ENCODE results near the gene ZNF148.
"Not testable (repeated sequence)": the region's sequence is repeated elsewhere in the genome, so short reads cannot be mapped to it uniquely, and the experiment has no call there.

ZNF148 gene

GRCh38 chr3:125394406-125394805, 19.3 kb upstream of the ZNF148 start:
- POLR2A ChIA-PET, result no interaction called here
- no peak for TF ChIP-seq CTCF (IDR thresholded peaks at IDR 0.05; ENCODE audit: insufficient read depth, low read length, missing control alignments)
- no peak for DNase-seq (ENCODE audit: low read depth, low spot score)

GRCh38 chr3:125389282-125389681, 14.2 kb upstream of the ZNF148 start:
- H3K4me3 ChIP-seq (ENCODE audit: low read depth, low read length), result no peak overlapping the region
- no peak for DNase-seq (ENCODE audit: low read depth, low spot score)
- CTCF ChIA-PET, result interaction anchor here (0.8 to 1.0 kb wide), 3 partner anchors 12 to 830 kb away, joined by 3 to 4 read pairs (median 3); no protein-coding TSS in a partner anchor
- POLR2A ChIA-PET, result no interaction called here
- no peak for TF ChIP-seq CTCF (IDR thresholded peaks at IDR 0.05; ENCODE audit: insufficient read depth, low read length, missing control alignments)

More at GRCh38 chr3:125394406-125394805, 19.3 kb upstream of the ZNF148 start:
- CTCF ChIA-PET, result no interaction called here
- no peak overlapping the region for H3K4me3 ChIP-seq (ENCODE audit: low read depth, low read length)

- POLR2A ChIA-PET, result not testable (repeated sequence)
- CTCF ChIA-PET, result interaction anchor here (0.9 to 1.9 kb wide), 2 partner anchors 12 to 829 kb away, joined by 3 to 5 read pairs; no protein-coding TSS in a partner anchor
These were observed 13.2 kb upstream of the ZNF148 start for GRCh38 chr3:125388369-125388768.

GRCh38 chr3:125386811-125387210, 11.7 kb upstream of the ZNF148 start:
- no peak for DNase-seq (ENCODE audit: low read depth, low spot score)
- CTCF ChIA-PET, result interaction anchor here (1.1 to 1.9 kb wide), 3 partner anchors 12 to 14 kb away, joined by 3 to 5 read pairs (median 3); no protein-coding TSS in a partner anchor
- TF ChIP-seq CTCF (IDR thresholded peaks at IDR 0.05; ENCODE audit: insufficient read depth, low read length, missing control alignments), result no peak
- POLR2A ChIA-PET, result no interaction called here
- H3K4me3 ChIP-seq (ENCODE audit: low read depth, low read length), result no peak overlapping the region

More at GRCh38 chr3:125388369-125388768, 13.2 kb upstream of the ZNF148 start:
- not testable (repeated sequence) for DNase-seq (ENCODE audit: low read depth, low spot score); H3K4me3 ChIP-seq (ENCODE audit: low read depth, low read length)

- no peak for TF ChIP-seq CTCF (IDR thresholded peaks at IDR 0.05; ENCODE audit: insufficient read depth, low read length, missing control alignments)
- CTCF ChIA-PET, result no interaction called here
These were observed 8.6 kb upstream of the ZNF148 start for GRCh38 chr3:125383744-125384143.

GRCh38 chr3:125382298-125382697, 7.2 kb upstream of the ZNF148 start:
- no peak for DNase-seq (ENCODE audit: low read depth, low spot score)
- ChIA-PET POLR2A (no interaction called here), CTCF (interaction anchor here (0.9 kb wide), 1 partner anchor 56 kb away, joined by 3 read pairs; no protein-coding TSS in a partner anchor)
- no peak for TF ChIP-seq CTCF (IDR thresholded peaks at IDR 0.05; ENCODE audit: insufficient read depth, low read length, missing control alignments)
- H3K4me3 ChIP-seq (ENCODE audit: low read depth, low read length), result no peak overlapping the region

More at GRCh38 chr3:125383744-125384143, 8.6 kb upstream of the ZNF148 start:
- no peak overlapping the region for H3K4me3 ChIP-seq (ENCODE audit: low read depth, low read length)
- no peak for DNase-seq (ENCODE audit: low read depth, low spot score)
- POLR2A ChIA-PET, result no interaction called here

GRCh38 chr3:125381743-125382142, 6.6 kb upstream of the ZNF148 start:
- ChIA-PET CTCF (interaction anchor here (0.9 to 1.6 kb wide), 4 partner anchors 14 to 454 kb away, joined by 3 to 4 read pairs (median 3); no protein-coding TSS in a partner anchor), POLR2A (no interaction called here)
- TF ChIP-seq CTCF (IDR thresholded peaks at IDR 0.05; ENCODE audit: insufficient read depth, low read length, missing control alignments), result no peak
- DNase-seq (ENCODE audit: low read depth, low spot score), result no peak
- no peak overlapping the region for H3K4me3 ChIP-seq (ENCODE audit: low read depth, low read length)
